Esophagus (tissue), 2 donors: ENCODE measurements around the gene GTF2H3. TPM values are rescaled to one million over a fixed set of nuclear protein-coding genes. Genes with fewer than 3 reads are reported as not detected.
A peak's percentile ranks its signal among the peaks of the same experiment; 100 is the strongest.
"Not testable (repeated sequence)": the region's sequence is repeated elsewhere in the genome, so short reads cannot be mapped to it uniquely, and the experiment has no call there.

Source experiments
- H3K27ac ChIP-seq, 2 donors: one replicate each; pipeline ENCODE4 v1.5.1; 2013; ENCODE audit warnings: low read depth in 2 of 2, mild to moderate bottlenecking in 2 of 2, inconsistent platforms in 1 of 2, low read length in 1 of 2, moderate library complexity in 1 of 2
- H3K27me3 ChIP-seq, 2 donors: one replicate each; pipeline ENCODE4 v1.6.1; 2013; ENCODE audit warnings: low read length in 2 of 2, control low read depth in 1 of 2, mild to moderate bottlenecking in 1 of 2; ENCODE audit not compliant: insufficient read depth in 2 of 2, control insufficient read depth in 1 of 2
- H3K36me3 ChIP-seq, 2 donors: one replicate each; pipeline ENCODE4 v1.6.1; 2013; ENCODE audit warnings: low read length in 1 of 2; ENCODE audit not compliant: control insufficient read depth in 2 of 2, insufficient read depth in 2 of 2
- H3K4me1 ChIP-seq, 2 donors: one replicate each; pipeline ENCODE4 v1.6.1; 2013; ENCODE audit warnings: low read length in 1 of 2; ENCODE audit not compliant: control insufficient read depth in 2 of 2, insufficient read depth in 2 of 2
- H3K4me3 ChIP-seq, 2 donors: one replicate each; pipeline ENCODE4 v1.5.1; 2013; ENCODE audit warnings: low read length in 2 of 2, mild to moderate bottlenecking in 2 of 2, low read depth in 1 of 2, moderate library complexity in 1 of 2
- H3K9me3 ChIP-seq, 2 donors: one replicate each; pipeline ENCODE4 v1.6.1; 2013; ENCODE audit warnings: mild to moderate bottlenecking in 2 of 2, low read depth in 1 of 2, low read length in 1 of 2, moderate library complexity in 1 of 2; ENCODE audit not compliant: control insufficient read depth in 2 of 2, insufficient read depth in 1 of 2
- WGBS, 2 donors: extraction: QIAGEN DNeasy Blood & Tissue Kit; methylation state at CpG; one replicate each; pipeline ENCODE4 v1.1.7; 2013; 5-methylcytosine and 5-hydroxymethylcytosine counted together
- polyA plus RNA-seq, 2 donors: library from polyadenylated mRNA; stranded (reverse); fragments of 200-250 nt; gene quantifications; one replicate each; pipeline ENCODE4 v1.2.3, GENCODE V29; 2013
- donor health status: healthy with polysubstance abuse.
- donor health status: Bipolar disorder and iron deficiency.

GTF2H3 gene
- polyA plus RNA-seq, 2 donors = 4.5 to 10.2 TPM

DNA sequence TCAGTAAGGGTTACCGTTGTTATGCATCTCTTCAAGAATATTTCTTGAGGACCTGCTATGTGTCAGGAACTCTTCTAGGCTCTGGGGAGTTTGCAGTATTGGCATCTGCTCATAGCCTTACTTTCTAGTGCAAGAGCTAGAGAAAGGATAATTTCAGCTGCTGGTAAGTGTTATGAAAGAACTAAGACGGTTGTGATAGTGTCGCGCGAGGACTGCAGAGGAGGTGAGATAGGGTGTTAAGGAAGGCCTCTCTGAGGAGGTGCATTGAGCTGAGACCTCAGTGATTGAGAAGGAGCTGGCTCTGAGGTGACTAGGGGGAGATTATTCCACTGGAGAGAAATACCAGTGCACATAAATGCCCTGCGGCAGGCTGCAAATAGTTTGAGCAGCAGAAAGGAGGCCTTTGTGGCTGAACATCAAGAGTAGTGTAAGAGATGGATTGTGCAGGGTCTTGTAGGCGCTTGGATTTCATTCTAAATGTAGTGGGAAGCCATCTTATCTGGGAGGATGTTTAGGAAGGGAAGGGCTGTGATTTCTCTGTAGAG, 30.9 kb upstream of the GTF2H3 start:
- H3K27me3 ChIP-seq = no peaks in the 10 kb centered on the region
- H3K9me3 ChIP-seq = no peaks in the 10 kb centered on the region
- peaks cover 0 to 4% of the 10 kb centered on the region in 2 donors for H3K4me1 ChIP-seq
- peaks cover 9 to 15% of the 10 kb centered on the region in 2 donors for H3K36me3 ChIP-seq
- H3K4me3 ChIP-seq = peak overlapping the region; percentile 93 to 100
- H3K27ac ChIP-seq = peak overlapping the region in 1 of 2 donors; percentile 72
- WGBS, 2 donors = 6 to 8% methylated on average over 7 of the region's 7 CpGs

DNA sequence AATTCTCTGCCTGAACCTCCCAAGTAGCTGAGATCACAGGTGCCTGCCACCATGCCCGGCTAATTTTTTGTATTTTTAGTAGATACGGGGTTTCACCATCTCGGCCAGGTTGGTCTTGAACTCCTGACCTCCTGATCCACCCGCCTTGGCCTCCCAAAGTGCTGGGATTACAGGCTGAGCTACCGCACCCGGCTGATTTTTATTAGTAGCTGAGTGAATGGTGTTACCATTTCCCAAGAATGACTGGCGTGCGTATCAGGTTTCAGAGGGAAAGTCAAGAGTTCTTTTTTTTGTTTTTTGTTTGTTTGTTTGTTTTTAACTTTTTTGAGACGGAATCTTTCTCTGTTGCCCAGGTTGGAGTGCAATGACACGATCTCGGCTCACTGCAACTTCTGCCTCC, 30.1 kb upstream of the GTF2H3 start:
- peaks cover 7 to 20% of the 10 kb centered on the region in 2 donors for H3K36me3 ChIP-seq
- H3K4me3 ChIP-seq, H3K9me3 ChIP-seq, H3K27ac ChIP-seq, H3K4me1 ChIP-seq, H3K27me3 ChIP-seq: not testable (repeated sequence)
- WGBS, 2 donors = 83 to 88% methylated on average over 11 of the region's 11 CpGs

DNA sequence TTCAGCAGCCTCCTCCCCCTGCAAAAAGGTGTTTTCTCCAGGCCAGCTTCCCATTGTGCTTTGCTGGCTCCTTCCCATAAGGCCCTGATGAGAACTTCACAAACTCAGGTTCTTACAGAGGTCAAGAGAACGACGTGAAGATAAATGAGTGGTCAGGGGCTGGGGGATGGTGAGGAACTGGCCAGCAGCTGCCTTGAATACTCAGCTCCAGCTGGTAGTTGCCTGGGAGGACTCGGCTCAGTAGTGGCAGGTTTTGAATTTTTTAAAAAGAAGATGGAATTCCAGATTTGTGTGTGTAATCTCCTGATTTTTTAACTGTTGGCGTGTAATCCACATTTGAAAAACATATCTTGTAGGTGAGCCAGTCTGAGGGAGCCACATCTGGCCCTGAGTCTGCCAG, 25.9 kb upstream of the GTF2H3 start:
- no peak overlapping the region for H3K27ac ChIP-seq
- H3K4me1 ChIP-seq = peaks cover 0 to 2% of the 10 kb centered on the region in 2 donors
- H3K36me3 ChIP-seq = peaks cover 13 to 34% of the 10 kb centered on the region in 2 donors
- H3K27me3 ChIP-seq = no peaks in the 10 kb centered on the region
- H3K4me3 ChIP-seq = no peak overlapping the region
- WGBS, 2 donors = 78 to 86% methylated on average over 4 of the region's 4 CpGs
- no peaks in the 10 kb centered on the region for H3K9me3 ChIP-seq

DNA sequence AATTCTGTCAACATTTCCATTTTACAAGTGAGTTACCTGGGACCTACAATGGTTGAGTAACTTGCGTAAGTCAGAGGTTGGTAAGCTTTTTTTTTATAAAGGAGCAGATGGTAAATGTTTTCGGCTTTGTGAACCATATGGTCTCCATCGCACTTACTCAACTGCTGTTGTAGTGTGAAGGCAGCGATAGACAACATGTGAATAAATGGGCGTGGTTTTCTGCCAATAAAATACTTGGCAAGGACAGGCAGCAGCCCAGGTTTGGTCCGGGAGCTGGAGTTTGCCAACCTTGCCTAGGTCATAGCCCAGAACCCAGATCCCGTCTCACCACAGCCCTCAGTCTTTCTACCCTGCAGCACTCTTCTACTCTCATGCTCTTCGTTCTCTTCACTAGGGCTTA, 25.4 kb upstream of the GTF2H3 start:
- Histone ChIP-seq H3K36me3 (peaks cover 13 to 34% of the 10 kb centered on the region in 2 donors), H3K27ac (no peak overlapping the region), H3K4me1 (no peaks in the 10 kb centered on the region), H3K27me3 (no peaks in the 10 kb centered on the region), H3K4me3 (no peak overlapping the region), H3K9me3 (no peaks in the 10 kb centered on the region)
- 87% methylated on average over 8 of the region's 8 CpGs for WGBS, 2 donors

DNA sequence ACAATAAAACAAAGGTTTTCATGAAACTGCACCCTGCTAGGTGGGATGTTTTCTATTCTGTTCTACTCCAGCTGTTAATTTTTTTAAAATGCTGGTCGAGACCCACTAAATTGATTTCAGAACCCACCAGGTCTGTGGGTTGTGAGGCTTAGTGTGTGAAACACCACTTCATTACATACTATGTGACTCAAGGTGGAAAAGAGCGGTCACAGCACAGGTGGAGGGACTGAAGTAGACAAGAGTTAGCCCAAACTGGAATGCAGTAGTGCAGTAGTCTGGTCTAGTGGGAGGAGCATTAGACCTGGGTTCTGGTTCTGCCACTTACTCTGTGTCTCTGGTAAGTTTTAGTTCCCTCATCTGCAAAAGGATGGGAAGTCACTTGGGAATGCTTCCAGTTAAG, 19.5 kb upstream of the GTF2H3 start:
- 92 to 96% methylated on average over 2 of the region's 2 CpGs for WGBS, 2 donors
- H3K4me3 ChIP-seq = no peak overlapping the region
- H3K27ac ChIP-seq = no peak overlapping the region
- H3K4me1 ChIP-seq = no peaks in the 10 kb centered on the region
- no peaks in the 10 kb centered on the region for H3K27me3 ChIP-seq
- peaks cover 17 to 35% of the 10 kb centered on the region in 2 donors for H3K36me3 ChIP-seq
- no peaks in the 10 kb centered on the region for H3K9me3 ChIP-seq

DNA sequence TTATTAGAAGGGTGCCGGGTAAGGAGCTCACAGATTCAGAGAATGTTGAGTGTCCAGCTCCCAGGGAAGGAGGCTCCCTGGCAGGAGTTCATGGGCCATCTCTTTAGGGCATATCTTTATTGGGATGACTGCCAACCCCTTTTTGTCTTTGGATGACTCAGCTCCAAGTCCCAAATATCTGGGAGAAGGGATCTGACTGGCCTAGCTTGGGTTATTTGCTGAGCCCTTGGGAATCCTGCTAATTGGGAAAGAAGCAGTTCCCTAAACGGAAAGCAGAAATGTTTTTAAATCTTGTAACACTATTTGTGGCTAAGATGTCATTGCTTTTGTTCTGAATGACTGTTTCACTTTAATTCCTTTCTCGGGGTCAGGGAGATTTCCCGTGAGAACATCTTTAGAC, 19.1 kb upstream of the GTF2H3 start:
- WGBS, 2 donors = 43 to 67% methylated on average over 4 of the region's 4 CpGs
- H3K27ac ChIP-seq = no peak overlapping the region
- no peaks in the 10 kb centered on the region for H3K4me1 ChIP-seq
- H3K4me3 ChIP-seq = no peak overlapping the region
- H3K36me3 ChIP-seq = peaks cover 17 to 35% of the 10 kb centered on the region in 2 donors
- no peaks in the 10 kb centered on the region for H3K27me3 ChIP-seq
- H3K9me3 ChIP-seq = no peaks in the 10 kb centered on the region

DNA sequence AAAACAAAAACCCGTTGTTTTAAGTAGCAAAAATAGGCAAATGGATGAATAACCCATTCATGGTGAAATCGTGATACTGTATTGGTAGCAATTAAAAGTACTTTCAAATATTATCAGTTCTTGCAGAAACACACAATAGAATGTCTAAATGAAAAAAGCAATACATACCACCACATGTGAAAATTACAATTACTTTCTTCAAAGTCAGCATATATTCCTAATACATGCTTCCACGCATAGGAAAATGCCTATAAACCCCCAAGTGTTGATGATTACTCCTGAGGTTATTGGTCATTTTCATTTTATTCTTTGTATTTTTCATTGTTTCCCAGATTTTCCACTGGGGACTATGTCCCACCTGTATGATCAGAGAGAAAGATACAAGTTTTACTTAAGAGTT, 16.5 kb upstream of the GTF2H3 start:
- Histone ChIP-seq H3K36me3 (peaks cover 14 to 30% of the 10 kb centered on the region in 2 donors), H3K27me3 (no peaks in the 10 kb centered on the region), H3K4me3 (no peak overlapping the region), H3K4me1 (no peaks in the 10 kb centered on the region), H3K27ac (no peak overlapping the region), H3K9me3 (no peaks in the 10 kb centered on the region)
- 87 to 88% methylated on average over 3 of the region's 3 CpGs for WGBS, 2 donors

DNA sequence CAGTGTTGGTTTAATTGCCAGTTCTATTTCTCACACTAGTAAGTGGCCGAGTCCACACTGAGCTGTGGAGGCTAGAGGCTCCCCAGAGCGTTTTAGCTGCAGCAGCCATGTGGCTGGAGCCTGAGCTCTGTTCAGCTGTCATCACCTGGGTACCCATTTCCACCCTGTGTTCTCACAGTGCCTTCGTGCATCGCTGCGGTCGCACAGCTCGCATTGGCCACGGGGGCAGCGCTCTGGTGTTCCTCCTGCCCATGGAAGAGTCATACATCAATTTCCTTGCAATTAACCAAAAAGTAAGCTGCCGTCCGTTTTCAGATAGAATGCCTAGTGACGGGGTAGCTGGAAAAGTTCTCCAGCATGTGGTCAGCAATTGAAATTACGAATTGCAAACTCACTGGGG, 16.0 kb upstream of the GTF2H3 start:
- 90 to 92% methylated on average over 13 of the region's 13 CpGs for WGBS, 2 donors
- Histone ChIP-seq H3K36me3 (peaks cover 10 to 31% of the 10 kb centered on the region in 2 donors), H3K9me3 (no peaks in the 10 kb centered on the region)

DNA sequence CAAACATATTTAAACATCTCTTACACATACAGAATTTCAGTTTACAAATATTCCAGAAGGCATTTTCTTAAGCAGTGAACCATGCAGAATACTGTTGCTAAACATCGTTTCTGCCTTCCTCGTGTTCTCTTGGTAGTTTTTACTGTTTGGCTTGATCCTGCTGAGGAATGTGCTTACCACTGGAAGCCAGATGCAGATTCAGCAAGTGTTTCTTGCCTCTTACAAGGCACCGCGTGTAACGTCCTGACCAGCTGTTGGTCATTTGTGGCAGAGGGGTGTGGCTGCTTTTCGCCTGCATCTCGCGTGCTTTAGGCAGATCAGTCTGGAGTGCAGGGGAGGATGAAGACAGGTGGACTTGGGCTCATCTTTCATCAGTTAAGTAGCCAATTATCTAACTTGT, 12.5 kb upstream of the GTF2H3 start:
- Histone ChIP-seq H3K4me1 (peaks cover 0 to 2% of the 10 kb centered on the region in 2 donors), H3K36me3 (peaks cover 16 to 34% of the 10 kb centered on the region in 2 donors), H3K27ac (peak overlapping the region in 1 of 2 donors; percentile 75), H3K4me3 (no peak overlapping the region), H3K27me3 (no peaks in the 10 kb centered on the region), H3K9me3 (no peaks in the 10 kb centered on the region)
- WGBS, 2 donors = 73 to 79% methylated on average over 8 of the region's 8 CpGs

More for the DNA sequence above, 16.0 kb upstream of the GTF2H3 start:
- no peak overlapping the region for H3K4me3 ChIP-seq
- no peaks in the 10 kb centered on the region for H3K27me3 ChIP-seq
- peaks cover 0 to under 1% of the 10 kb centered on the region in 2 donors for H3K4me1 ChIP-seq
- no peak overlapping the region for H3K27ac ChIP-seq
